Ishikawa (cell line): Measurements from ENCODE around the gene ECE2.

Experiments used
- CEBPB ChIP-seq: IDR thresholded peaks from 2 replicates; pipeline ENCODE4 v1.6.1; 2012
- CREB1 ChIP-seq: IDR thresholded peaks from 2 replicates; pipeline ENCODE4 v1.6.1; 2012; ENCODE audit warnings: low read depth
- EGR1 ChIP-seq: IDR thresholded peaks from 2 replicates; pipeline ENCODE4 v1.6.1; 2012
- EP300 ChIP-seq: IDR thresholded peaks from 2 replicates; pipeline ENCODE4 v1.6.1; 2012; ENCODE audit warnings: borderline replicate concordance
- FOXM1 ChIP-seq: IDR thresholded peaks from 2 replicates; pipeline ENCODE4 v1.6.1; 2012; ENCODE audit warnings: low read depth, borderline replicate concordance
- NFIC ChIP-seq: IDR thresholded peaks from 2 replicates; pipeline ENCODE4 v1.6.1; 2012
- RAD21 ChIP-seq: IDR thresholded peaks from 2 replicates; pipeline ENCODE4 v1.6.1; 2012; ENCODE audit warnings: low read depth
- TAF1 ChIP-seq: IDR thresholded peaks from 2 replicates; pipeline ENCODE4 v1.6.1; 2012; ENCODE audit warnings: low read depth, mild to moderate bottlenecking
- TCF12 ChIP-seq: IDR thresholded peaks from 2 replicates; pipeline ENCODE4 v1.6.1; 2012; ENCODE audit warnings: low read depth
- TEAD4 ChIP-seq: IDR thresholded peaks from 2 replicates; pipeline ENCODE4 v1.6.1; 2012
- YY1 ChIP-seq: IDR thresholded peaks from 2 replicates; pipeline ENCODE4 v1.6.1; 2012; ENCODE audit warnings: low read depth
- ZBTB7A ChIP-seq: IDR thresholded peaks from 2 replicates; pipeline ENCODE4 v1.6.1; 2012; ENCODE audit warnings: low read depth
- TF ChIP-seq, protein P1 (sequence below): IDR thresholded peaks from 2 replicates; pipeline ENCODE4 v1.6.1; 2012
- TF ChIP-seq, protein P2 (sequence below): IDR thresholded peaks from 2 replicates; pipeline ENCODE4 v1.6.1; 2012
- TF ChIP-seq, protein P3 (sequence below): IDR thresholded peaks from 2 replicates; pipeline ENCODE4 v1.6.1; 2012; ENCODE audit warnings: low read depth, mild to moderate bottlenecking

ECE2 gene

DNA sequence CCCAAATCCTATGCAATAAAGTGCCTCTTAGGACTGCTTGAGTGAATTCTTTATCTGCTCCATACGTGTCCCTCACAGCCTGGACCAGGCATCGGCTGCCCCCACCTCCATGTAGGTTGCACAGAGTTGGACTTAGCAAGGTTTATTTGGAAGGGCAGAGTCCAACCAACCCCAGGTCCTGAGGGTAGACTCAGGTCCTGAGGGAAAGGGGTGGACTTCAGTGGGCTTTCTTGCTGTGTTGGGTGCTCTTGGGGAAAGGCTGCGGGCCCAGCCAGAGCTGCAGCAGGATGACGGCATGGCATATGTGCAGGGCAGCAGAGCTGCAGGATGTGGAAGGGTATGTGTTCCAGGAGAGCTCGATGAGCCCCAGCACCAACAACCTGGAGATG lies 33.5 kb upstream of the ECE2 start:
- TF ChIP-seq EGR1 (no peak), YY1 (no peak), EP300 (no peak)

DNA sequence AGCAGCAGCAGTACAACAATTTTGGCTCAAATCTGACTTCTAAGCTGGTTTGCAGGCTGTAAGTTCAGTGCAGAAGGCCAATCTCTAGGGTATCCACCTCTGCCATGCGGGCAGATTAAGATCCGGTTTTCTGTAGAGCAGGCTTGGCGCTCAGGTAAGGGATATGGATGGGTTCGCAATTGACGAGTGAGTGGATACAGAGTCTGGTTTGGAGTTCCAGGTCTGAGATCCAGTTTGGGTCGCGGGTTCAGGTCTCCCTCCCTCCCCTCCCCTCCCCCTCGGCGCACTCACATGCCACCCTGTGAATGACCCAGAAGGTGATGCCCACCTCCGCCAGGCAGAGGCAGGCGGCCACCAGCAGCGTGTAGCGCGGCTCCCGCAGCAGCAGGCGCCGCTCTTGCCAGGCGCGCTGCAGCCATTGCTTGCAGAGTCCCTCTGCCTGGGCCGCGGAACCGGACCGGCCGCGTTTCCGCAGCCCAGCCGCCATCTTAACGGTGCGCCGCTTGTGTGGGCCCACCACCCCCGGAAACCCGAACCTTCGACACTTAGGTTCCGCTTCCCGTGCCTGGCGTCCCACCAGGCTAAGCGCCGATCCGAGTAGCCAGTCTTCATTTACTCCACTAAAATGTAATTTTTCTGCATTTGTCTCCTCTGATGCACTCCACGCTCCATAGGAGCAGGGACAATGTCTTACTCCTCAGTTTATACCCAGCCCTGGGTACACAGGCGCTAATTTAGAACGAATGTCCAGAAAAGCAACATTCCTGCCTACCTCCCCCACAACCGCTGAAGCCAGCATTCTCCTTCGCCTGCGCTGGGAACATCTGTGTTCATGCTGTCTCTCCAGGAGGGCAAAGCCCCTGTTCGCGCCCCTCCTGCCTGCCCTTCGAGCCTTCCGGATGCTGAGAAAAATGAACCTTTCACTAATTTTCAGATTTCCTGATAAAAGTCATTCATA lies 27.1 kb upstream of the ECE2 start, which contains the start of gene ALG3:
Gene ALG3 (minus strand): TSS at position 509 of the 958 bp plus-strand sequence. CDS start 22 bp downstream, at position 487.
- TF ChIP-seq TCF12 (peak; percentile 90), EP300 (peak; percentile 48), FOXM1 (no peak), CREB1 (no peak), TAF1 (peak; percentile 100), YY1 (peak; percentile 99), CEBPB (peak; percentile 79; the same call in 1 of the 2 replicates), NFIC (peak; percentile 41; the same call in 1 of the 2 replicates), ZBTB7A (0 out of 2 replicates have a peak, but pooled peaks have one; percentile 49), TEAD4 (no peak; the same call in 1 of the 2 replicates), EGR1 (peak; percentile 69), RAD21 (0 out of 2 replicates have a peak, but pooled peaks have one; percentile 2)
- TF ChIP-seq, protein P1, sequence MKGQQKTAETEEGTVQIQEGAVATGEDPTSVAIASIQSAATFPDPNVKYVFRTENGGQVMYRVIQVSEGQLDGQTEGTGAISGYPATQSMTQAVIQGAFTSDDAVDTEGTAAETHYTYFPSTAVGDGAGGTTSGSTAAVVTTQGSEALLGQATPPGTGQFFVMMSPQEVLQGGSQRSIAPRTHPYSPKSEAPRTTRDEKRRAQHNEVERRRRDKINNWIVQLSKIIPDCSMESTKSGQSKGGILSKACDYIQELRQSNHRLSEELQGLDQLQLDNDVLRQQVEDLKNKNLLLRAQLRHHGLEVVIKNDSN = peak; percentile 74
- TF ChIP-seq, protein P2, sequence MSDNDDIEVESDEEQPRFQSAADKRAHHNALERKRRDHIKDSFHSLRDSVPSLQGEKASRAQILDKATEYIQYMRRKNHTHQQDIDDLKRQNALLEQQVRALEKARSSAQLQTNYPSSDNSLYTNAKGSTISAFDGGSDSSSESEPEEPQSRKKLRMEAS = peak; percentile 91
- TF ChIP-seq, protein P3, sequence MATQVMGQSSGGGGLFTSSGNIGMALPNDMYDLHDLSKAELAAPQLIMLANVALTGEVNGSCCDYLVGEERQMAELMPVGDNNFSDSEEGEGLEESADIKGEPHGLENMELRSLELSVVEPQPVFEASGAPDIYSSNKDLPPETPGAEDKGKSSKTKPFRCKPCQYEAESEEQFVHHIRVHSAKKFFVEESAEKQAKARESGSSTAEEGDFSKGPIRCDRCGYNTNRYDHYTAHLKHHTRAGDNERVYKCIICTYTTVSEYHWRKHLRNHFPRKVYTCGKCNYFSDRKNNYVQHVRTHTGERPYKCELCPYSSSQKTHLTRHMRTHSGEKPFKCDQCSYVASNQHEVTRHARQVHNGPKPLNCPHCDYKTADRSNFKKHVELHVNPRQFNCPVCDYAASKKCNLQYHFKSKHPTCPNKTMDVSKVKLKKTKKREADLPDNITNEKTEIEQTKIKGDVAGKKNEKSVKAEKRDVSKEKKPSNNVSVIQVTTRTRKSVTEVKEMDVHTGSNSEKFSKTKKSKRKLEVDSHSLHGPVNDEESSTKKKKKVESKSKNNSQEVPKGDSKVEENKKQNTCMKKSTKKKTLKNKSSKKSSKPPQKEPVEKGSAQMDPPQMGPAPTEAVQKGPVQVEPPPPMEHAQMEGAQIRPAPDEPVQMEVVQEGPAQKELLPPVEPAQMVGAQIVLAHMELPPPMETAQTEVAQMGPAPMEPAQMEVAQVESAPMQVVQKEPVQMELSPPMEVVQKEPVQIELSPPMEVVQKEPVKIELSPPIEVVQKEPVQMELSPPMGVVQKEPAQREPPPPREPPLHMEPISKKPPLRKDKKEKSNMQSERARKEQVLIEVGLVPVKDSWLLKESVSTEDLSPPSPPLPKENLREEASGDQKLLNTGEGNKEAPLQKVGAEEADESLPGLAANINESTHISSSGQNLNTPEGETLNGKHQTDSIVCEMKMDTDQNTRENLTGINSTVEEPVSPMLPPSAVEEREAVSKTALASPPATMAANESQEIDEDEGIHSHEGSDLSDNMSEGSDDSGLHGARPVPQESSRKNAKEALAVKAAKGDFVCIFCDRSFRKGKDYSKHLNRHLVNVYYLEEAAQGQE = no peak; the same call in 1 of the 2 replicates

DNA sequence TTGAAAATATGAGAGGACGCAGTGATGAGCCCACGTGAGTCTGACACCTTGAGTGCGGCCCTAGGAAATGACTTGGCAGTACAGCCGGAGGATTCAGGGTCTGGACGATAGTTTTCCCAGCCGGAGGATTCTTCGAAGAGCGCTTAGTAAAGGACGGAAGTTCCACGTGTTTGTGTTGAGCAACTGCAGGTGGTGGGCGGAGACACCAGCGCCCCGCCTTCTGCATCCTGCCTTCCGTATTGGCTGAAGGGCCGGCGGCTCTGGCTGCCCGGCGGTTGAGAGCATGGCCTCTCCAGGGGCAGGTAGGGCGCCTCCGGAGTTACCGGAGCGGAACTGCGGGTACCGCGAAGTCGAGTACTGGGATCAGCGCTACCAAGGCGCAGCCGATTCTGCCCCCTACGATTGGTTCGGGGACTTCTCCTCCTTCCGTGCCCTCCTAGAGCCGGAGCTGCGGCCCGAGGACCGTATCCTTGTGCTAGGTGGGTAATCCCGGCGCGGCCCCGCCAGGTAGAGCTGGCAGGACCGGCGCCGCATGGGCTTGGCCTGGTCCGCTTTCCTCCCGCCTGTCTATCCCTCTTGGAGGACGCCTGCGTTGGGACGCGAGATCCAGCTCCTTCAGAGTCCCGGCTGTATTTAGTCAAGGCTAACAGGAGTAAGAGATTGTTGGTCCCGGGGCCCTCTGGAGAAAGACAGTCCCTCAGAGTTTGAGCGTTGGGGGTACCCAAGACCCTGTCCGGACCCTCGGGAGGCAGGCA lies 26.2 kb upstream of the ECE2 start, which contains the start of gene EEF1AKMT4:
Gene EEF1AKMT4 (plus strand): TSS at position 261 of the 755 bp plus-strand sequence. CDS start 23 bp downstream, at position 284.
- TF ChIP-seq YY1 (peak; percentile 86), RAD21 (peak; percentile 8; the same call in 1 of the 2 replicates), CREB1 (no peak), ZBTB7A (no peak), TCF12 (peak; percentile 48; the same call in 1 of the 2 replicates), EP300 (peak; percentile 38; the same call in 1 of the 2 replicates), NFIC (peak; percentile 28; the same call in 1 of the 2 replicates), TAF1 (peak; percentile 65), EGR1 (no peak; the same call in 1 of the 2 replicates), FOXM1 (peak; percentile 20; the same call in 1 of the 2 replicates), TEAD4 (no peak; the same call in 1 of the 2 replicates), CEBPB (peak; percentile 99)
- TF ChIP-seq, protein P3 = peak; percentile 41
- TF ChIP-seq, protein P1 = peak; percentile 70
- TF ChIP-seq, protein P2 = peak; percentile 100

DNA sequence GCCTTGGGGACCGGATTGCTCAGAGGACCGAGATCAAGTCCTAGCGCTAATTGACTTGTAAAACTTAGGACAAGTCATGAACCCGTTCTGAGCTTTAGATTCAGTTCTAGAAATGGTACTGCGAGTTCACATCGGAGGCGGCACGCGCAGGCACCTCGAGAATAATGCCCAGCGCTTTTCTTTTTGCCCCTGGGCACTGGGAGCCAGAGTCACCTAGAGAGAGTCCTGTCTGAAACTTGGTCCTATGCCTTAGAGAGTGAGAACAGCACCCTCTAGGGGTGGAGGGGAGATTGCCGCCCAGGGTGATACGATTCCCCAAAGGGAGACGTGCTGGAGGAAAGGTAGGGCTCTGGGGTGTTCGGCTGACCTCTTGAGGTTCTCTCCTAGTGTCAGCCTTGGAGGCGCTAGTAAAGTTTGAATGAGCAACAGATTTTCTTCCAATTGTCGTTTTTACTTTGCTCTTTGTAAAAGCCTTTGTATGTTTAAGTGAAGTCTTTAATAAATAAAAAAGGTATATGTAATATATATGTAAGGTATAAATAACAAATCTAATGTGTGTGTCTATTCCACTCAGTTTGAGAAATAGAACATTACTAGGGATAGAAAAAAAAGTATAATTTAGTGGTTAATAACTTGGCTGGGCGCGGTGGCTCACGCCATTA lies 25.5 kb upstream of the ECE2 start:
- TF ChIP-seq, protein P1 = no peak
- TF ChIP-seq RAD21 = peak; percentile 89
